ENCODE data around the gene RGL3.

GRCh38 chr19:11405846-11406643 lies 13.1 kb downstream of the RGL3 start:
- TF ChIP-seq POLR2AphosphoS5 (IDR thresholded peaks at IDR 0.05): no peak
- TF ChIP-seq CTCF (IDR thresholded peaks at IDR 0.05): peak in 1 of 4 experiments; percentile 37
